ENCODE measurements around the gene LKAAEAR1.
"Not testable (repeated sequence)": the region's sequence is repeated elsewhere in the genome, so short reads cannot be mapped to it uniquely, and the experiment has no call there.

The LKAAEAR1 gene, protein sequence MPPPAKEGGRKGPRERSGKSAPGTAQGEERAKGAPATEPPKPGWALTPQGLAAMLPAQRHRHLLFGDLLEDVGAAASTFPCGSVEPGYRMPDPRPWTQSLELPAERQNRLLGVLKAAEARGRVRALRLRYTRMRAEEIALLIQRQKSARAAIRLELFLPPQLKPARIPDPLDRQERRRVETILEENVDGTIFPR

DNA sequence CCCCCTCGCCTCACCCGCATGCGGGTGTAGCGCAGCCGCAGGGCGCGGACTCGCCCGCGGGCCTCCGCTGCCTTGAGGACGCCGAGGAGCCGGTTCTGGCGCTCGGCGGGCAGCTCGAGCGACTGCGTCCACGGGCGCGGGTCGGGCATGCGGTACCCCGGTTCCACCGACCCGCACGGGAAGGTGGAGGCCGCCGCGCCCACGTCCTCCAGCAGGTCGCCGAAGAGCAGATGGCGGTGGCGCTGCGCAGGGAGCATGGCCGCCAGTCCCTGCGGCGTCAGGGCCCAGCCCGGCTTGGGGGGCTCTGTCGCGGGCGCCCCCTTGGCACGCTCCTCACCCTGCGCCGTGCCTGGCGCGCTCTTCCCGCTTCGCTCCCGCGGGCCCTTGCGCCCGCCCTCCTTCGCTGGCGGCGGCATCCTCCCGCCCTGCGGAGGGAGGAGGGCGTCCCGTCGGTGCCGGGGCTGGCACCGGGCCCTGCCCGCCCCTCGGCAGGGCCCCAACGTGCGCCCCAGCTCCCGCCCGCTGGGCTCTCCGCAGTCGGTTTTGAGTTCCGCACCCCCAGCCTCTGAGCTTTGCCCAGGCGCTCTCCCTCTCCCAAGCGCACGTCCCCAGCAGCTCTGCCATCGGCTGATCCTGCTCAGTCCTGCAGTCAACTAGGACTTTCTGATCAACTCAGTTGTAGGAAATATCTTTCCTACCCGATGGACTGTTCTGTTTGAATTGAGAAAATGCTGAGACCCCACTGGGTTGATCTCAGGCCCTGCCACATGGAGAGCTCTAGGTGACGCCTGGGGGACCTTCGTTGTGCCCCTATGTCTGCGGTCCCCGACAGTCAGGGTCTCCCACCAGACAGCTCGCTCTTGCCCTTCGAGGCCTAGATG, at the start of gene LKAAEAR1:
Gene LKAAEAR1 (minus strand): TSS at position 595 of the 881 bp plus-strand sequence. CDS start 179 bp downstream, at position 416.
- DNase-seq = no peak

DNA sequence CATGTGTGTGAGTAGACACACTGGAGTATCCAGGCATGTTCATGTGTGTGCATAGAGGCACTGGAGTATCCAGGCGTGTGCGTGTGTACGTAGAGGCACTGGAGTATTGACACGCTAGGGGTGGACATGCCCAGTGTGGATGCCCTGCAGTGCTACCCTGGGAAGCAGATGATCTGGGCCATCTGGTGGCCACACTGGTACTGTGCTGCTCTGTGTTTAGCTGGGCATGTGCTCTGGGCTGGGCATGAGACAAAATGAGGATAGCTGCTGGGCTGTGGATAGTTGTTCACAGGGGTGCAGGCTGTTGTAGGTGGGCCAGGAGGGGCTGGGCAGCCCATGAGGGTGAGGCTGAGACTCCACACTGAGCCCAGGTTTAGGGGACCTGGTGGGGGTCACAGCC, 47.2 kb upstream of the LKAAEAR1 start:
- no peak for DNase-seq

DNA sequence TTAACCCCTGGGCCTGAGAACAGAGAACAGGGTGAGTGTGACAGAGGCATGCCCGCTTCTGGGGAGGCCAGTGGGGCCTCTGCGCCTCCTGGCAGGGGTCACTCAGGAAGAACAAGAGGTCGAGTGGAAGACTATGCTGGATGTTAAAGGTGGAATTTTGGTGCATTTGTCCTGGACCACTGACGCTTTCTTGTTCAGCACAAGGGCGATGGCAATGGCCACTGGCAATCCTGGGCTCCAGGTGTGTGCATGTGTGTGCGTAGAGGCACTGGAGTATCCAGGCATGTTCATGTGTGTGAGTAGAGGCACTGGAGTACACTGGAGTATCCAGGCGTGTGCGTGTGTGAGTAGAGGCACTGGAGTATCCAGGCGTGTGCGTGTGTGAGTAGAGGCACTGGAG, 46.7 kb upstream of the LKAAEAR1 start:
- DNase-seq = no peak

DNA sequence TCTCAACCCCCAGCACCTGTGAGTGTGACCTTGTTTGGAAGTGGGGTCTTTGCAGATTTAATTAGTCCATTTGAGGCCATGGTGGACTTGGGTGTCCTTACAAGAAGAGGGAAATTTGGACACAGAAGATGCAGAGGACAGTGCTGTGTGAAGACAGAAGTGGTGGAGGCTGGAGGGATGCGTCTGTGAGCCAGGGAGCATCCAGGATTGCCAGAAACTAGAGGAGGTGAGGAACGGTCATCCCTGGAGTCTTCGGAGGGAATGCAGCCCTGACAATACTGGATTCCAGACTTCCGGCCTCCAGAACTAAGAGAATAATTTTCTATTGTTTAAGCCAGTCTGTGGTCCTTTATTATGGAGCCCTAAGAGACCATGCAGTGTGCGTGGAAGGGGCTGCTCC, 46.1 kb upstream of the LKAAEAR1 start:
- no peak for DNase-seq

DNA sequence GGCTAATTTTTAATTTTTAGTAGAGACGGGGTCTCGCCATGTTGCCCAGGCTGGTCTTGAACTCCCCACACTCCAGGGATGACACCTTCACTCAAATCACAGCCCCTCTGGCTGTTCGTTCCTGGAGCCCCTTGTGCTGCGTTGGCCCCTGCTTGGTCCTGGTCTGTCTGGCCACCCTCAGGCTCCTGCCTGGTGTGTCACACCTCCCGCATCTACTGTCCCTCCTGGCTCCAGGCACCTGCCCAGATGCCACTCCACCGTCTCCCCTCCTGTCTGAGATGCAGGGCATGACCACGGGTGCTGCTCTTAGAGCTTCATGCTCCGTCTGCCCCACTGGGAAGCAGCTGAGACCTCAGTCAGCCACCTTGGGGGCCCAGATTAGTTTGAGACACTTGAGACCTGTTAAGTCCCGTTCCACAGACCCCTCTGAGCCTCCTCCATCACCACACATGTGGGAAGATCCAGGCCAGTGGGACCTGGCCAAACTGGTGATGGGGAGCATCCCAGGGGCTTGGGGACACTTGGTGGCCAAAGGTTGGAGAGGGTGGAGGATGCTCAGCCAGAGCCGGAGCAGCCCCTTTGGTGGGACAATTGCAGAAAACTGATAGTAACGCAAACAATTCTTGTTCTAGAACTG, 45.1 kb upstream of the LKAAEAR1 start:
- no peak for DNase-seq

DNA sequence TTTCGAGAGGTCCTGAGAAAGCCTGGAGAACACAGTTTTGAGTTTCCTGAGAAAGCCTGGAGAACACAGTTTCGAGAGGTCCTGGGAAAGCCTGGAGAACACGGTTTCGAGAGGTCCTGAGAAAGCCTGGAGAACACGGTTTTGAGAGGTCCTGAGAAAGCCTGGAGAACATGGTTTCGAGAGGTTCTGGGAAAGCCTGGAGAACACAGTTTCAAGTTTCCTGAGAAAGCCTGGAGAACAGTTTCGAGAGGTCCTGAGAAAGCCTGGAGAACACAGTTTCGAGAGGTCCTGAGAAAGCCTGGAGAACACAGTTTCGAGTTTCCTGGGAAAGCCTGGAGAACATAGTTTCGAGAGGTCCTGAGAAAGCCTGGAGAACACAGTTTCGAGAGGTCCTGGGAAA, 39.3 kb upstream of the LKAAEAR1 start:
- not testable (repeated sequence) for DNase-seq

DNA sequence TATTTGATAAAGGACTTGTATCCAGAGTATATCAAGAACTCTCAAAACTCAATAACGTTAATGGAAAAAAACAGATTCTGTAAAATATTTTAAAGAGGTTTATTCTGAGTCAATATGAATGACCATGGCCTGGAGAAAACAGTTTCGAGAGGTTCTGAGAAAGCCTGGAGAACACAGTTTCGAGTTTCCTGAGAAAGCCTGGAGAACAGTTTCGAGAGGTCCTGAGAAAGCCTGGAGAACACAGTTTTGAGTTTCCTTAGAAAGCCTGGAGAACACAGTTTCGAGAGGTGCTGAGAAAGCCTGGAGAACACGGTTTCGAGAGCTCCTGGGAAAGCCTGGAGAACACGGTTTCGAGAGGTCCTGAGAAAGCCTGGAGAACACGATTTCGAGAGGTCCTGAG, 38.7 kb upstream of the LKAAEAR1 start:
- not testable (repeated sequence) for DNase-seq

DNA sequence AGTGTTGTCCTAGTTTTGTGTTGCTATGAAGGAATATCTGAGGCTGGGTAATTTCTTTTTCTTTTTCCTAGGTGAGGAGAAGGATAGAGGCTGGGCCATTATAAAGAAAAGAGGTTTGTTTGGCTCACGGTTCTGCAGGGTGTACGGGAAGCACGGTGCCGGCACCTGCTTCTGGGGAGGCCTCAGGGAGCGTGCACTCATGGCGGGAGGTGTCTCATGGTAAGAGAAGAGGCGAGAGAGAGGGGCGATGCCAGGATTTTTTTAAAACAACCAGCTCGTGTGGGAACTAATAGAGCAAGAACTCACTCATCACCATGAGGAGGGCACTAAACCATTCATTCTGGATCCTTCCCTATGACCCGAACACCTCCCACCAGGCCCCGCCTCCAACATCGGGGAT, 37.4 kb upstream of the LKAAEAR1 start:
- no peak for DNase-seq

DNA sequence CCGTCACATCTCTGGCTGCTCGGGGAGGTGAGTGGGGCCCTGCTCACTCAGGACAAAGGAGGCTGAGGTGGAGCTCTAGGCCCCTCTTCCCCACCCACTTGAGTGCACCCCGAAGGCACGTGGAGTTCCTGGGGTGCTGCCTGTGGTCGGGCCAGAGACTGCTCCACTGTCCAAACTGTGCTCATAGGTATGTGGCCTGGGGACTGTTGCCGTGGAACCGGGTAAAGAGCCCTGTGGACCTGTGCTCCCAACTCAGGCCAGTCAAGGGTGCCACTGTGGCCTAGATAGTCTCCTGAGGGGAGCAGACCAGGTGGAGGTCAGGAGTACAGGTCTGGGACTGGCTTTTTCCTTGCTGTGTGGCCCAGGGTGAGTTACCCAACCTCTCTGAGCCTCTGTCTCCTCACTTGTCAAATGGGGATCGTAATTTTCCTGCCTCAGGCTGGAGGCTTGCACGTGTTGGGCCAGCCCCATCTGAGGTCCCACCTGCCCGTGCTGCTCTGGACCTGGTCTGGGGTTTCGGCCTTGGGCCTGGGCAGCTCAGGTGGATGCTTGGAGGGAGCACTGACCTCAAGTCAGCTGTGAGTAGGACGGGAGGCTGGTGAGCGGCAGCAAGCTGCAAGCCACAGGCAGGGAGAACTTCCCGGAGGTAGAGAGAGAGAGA, 35.6 kb upstream of the LKAAEAR1 start:
- DNase-seq = no peak

DNA sequence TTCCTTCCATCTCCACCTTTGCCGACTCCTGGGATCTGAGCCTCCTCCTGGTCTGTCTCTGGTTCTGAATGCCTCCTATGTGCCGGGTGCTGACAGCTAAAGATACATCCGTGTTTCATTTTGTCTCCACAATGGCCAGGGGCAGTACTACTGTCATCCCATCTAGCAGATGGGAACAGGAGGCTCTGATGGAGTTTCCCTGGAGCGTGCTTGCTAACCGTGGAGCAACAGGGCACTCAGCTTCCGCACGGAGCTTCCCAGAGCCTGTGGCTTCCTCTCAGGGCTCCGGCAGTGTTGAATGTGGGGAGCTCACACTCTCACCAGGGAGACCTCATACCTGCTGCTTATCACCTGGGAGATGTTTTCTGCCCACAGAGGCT, 35.1 kb upstream of the LKAAEAR1 start:
- no peak for DNase-seq

DNA sequence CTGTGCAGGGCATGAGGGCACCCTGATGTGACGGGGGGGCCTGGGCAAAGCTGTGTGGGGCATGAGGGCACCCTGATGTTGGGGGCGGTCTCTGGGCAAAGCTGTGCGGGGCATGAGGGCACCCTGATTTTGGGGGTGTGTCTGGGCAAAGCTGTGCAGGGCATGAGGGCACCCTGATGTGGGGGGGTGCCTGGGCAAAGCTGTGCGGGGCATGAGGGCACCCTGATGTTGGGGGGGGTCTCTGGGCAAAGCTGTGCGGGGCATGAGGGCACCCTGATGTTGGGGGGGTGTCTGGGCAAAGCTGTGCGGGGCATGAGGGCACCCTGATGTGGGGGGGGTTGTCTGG, 33.2 kb upstream of the LKAAEAR1 start:
- DNase-seq = not testable (repeated sequence)

DNA sequence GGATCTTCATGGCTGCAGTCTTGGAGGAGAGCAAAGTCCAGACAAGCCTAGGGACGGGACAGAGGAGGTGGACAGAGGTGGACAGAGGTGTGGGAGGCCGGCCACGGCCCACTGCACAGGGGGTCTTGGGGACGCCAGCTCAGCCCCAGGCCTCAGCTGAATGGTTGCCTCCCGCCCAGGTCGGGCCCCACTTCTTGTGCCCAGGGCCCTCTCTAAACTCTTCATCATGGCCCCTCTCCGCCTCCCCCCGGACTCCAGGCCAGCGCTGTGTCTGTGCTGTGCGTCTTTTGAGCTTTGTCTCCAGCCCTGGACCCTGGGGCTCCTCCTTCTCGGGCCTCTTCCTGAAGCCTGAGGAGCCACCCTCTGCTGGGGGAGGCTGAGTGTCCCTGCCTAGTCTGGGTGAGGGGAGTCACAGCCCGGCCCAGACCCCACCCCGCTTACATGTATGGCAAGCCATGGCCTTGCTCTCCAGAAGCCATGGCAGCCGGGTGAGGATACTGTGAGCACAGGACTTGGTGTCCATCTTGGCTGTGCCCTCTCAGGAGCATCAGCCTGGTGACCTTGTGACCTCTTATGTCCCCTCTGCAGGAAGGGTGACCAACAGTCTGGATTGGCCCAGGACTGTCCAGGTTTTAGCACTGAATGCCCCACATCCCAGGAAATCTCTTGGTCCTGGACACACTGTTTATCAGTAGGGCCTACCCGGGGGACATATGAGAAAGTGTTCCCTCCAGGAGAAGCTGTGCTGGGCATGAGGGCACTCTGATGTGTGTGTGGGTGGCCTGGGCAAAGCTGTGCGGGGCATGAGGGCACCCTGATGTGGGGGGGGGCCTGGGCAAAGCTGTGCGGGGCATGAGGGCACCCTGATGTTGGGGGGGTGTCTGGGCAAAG, 32.6 kb upstream of the LKAAEAR1 start:
- no peak for DNase-seq

DNA sequence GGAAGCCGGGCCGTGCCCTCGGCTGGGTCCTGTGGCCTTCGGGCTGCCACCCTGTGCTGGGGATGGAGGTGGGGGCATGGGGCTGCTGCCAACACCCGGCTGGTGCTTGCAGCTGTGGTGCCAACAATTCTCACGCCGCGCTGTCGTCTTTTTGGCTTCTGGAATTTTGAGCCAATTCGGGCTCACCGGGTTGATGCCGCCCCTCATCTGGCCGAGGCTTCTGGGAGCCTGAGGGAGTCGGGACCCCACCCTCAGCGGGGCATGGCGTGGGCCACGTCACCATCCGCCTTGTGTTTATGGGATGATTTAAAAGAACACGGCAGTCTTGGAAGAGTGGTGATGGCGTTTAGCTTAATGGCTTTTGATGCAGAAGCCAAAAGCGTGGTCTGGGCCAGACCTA, 31.8 kb upstream of the LKAAEAR1 start:
- DNase-seq = no peak

DNA sequence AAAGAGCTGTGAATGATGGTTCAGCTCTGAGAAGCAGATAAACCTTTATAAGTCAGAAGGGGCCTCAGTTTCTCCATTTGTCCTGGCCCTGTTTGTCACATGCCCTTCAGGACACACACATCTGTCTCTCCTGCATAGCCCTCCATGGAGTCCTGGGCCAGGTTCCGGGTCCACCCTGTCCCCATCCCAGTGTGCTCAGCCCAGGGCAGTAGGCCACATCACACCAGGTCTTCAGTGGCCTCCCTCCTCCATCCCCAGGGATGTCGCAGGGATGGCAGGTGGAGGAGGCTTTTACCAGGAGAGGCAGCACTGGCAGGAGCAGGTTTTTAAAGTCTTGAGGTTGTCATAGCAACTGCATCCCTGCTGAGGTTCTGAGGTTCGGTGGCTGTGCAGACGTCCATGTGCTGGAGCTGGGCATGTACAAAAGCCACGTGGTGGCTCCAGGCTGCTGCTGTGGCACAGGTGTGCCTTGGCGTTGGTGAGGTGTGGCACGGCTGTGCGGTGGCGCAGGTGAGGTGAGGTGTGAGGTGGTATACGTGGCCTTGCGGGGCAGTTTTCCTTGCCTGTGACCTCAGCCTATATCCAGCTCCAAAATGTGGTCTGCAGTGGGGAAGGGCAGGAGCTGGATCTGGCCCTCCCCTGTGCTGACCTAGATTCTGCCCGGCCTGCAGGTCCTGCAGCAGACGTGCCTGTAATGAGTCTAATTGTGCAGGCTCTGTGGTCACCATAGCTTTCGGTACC, 31.1 kb upstream of the LKAAEAR1 start:
- no peak for DNase-seq

DNA sequence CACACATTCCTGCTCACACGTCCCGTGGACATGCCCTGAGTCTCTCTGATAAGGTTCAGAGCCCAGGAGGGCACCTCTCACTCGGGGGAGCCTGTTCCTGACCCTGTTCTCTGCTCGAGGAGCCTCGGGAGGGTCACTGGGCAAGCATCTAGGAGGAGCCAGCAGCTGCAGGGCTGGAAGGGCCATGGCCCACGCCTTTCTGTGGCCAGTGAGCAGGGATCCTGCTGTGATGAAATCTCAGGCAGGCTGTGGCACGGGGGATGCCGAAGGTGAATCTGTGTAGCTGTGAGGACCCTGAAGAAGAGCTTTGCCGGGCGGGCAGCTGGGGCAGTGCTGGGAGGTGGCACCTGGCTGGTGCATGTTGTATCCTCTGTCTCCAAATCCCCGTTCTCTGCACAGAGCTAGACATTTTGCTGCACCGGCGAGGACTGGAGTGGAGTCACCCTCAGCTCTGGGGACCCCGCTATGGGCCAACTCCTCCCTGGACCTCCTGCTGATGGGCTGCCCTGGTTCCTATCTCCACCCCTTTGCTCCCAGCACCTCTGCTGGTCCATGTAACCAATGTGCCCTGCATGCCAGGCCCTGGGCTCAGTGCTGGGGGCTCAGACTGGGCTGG, 30.3 kb upstream of the LKAAEAR1 start:
- no peak for DNase-seq

DNA sequence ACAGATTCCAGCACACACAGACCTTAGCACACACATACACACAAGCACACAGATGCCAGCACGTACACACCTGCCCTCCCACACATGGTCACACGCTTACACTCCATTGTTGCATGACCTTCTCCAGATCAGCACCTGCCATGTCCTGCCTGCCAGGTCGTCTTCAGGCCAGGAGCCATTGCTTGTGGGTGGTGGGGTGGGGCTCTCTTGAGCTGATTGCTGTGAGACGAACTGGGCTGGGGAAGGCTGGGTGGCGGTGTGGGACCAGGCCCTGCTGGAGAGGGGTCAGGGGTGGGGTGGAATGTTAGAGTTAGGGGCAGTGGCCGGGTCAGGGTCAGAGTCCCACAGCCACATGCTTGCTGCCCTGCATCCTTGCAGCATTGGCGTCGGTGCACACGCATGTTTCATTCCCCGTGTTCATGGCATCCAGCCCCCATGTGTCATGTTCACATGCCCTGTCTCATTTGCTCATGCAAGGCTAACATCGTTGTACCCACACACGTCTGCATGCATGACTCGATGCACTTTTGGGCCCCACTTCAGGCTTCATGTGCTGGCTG, 29.7 kb upstream of the LKAAEAR1 start:
- no peak for DNase-seq

DNA sequence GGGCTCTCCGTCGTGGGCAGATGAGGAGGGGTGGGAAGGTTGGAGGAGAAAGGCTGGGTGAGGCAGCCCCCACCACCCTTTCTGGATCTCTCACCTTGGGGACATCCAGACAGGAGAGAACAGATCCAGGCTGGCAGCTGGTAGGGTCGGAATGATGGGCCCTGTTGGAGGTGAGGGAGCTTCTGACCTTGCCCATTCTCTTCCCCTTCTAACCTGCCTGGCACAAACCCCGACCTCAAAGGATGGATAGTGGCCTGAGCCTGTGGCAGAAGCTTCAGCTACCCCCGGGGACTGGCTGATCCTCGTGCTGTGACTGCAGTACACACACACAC, 29.2 kb upstream of the LKAAEAR1 start:
- DNase-seq = no peak

DNA sequence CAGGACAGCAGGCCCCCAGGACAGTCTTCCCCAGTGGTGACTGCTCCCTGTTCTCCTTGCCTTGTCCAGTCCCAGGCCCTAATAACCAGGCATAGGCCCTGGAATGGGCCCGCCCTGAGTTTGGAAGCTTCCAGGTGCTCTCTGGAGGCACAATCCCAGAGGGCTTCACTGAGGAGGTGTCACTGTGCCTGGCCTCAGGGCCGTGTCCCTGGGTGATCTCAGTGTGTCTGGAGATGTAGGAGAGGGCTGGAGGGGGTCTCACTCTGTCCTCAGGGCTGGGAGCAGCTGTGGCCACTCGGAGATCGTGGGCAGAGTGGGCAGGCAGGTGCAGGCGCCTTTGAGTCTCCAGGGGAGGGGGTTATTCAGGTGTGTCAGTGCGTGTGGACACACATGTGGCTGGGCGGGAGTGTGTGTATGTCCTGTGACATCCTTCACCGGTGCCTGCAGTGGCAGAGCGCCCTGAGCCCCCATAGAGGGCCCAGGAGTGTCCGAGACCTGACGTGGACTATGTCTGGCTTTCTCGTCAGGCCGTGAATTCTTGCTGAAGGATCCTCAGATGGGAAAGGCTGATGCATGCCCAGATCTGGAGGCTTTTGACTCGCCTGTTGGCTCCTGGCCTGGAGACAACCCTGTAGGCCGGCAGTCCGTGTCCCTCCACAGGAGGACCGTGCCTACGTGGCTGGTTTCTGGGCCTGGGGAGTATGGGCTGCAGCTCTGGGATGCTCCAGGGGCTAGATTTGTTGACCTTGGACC, 28.7 kb upstream of the LKAAEAR1 start:
- no peak for DNase-seq

DNA sequence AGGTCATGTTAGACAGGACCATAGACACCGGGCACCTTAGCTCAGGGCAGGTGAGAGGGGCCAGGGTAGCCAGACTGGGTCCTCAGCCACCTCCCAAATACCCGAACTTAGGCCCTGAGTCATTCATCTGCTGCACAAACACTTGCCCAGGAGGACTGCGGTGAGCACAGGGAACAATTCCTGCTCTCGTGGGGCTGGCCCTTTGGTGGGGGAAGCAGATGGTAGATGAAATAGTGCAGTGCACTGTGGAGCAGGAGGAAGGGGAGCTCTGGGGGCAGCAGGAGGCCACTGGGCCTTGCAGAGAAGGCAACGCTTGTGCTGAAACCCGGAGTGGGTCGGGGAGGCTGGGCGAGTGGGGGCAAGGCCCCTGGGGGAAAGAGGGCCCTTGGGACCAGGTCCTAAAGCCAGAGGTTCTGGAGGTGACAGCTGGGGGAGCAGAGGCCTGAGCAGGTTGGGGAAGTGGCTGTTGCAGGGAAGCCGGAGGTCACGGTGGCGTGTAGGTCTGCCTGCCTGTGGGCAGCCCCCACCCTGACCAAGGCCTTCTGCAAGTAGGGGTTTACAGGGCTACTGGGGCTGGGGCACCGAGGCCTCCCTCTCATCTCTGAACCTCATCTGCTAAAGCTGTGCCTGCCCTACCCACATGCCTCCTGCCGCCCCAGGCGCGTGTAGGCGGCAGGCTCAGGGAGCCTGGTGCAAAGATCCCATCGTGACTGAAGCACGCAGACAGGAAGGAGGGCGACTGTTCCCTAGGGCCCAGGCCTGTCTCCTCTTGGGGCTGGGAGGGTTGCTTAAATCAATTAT, 27.8 kb upstream of the LKAAEAR1 start:
- DNase-seq = no peak

Measured in NCI-H510A treated with DMSO at 0.1 percent for 48 hours (cell line).